ELR (cell line): ENCODE measurements around the gene CAPN3.

Source experiments
- DNase-seq: peaks from one replicate; pipeline ENCODE4 v3.0.0-alpha.2; 2015; ENCODE audit warnings: low read depth

Gene CAPN3

DNA sequence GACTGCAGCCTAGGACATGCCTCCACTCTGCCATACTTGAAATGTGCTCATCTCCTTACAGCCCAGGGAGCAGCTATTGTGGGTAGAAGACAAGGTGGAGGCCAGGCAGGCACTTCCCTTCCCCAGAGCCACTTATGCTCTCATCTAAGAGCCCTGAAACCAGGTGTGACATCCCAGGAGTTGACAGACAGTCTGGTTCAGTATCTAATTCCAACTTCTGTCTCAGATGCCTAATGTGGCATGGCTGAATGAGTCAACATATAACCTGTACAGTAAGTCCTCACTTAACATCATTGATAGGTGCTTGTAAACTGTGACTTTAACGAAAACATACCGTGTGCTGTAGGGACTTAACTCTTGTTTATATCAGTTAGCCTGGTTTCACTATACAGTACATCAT lies 1.2 kb upstream of the CAPN3 start:
- DNase-seq, result no peak

DNA sequence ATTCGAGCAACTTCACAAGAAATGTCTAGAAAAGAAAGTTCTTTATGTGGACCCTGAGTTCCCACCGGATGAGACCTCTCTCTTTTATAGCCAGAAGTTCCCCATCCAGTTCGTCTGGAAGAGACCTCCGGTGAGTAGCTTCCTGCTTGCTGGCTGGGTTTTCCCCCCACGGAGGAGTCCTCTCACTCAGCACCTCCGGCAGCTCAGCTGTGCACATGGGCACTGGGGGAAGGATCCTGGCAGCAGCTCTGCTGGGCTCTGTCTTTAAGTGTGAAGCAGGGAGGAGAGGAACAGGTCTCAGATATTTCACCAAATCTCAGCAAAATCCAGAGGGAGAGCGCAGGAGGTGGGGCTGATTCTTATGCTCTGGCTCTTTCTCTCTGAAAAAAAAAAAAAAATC lies 684 bp downstream of the CAPN3 start:
- DNase-seq, result no peak

DNA sequence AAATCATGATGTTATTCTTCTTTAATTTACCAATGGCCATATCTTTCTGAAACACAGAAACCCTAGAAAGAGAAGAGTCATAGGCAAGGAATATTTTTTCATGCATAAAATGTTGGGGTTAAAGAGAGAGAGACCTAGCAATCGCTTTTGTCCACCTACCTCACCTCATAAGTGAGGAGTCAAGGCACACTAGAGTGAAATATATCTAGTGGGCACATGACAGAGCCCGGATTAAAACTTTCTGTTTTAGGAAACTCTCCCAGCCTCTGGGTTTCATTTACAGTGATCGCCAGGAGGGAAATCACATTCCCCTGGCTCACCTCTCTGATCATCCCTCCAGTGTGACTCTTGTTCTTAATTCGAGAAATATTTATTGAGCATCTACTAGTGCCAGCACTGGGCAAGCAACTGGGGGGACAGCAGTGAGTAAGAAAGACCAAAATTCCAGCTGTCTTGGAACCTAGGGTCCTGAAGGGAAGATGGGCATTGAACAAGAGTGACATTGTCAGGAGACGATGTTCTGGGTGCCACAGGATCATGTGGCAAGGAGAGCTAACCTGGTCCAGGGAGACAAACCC lies 1.3 kb downstream of the CAPN3 start:
- no peak for DNase-seq

DNA sequence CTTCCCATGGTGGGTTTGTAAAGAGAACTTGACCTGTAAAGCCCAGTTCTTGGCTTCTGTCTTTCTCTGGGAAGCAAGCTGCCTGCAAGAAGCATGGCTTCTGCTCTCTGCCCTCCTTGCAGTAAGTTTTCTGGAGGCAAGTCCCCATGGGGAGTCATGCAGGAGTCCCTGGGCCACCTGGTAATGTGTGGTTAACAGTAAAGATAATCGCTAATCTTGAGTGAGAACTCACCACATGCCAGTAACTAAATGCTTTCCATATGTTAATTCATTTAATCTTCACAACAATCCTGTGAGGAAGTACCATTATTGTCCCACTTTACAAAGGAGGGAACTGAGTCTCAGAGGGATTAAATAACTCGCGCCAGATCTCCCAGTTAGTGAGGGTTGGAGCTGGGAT lies 4.2 kb downstream of the CAPN3 start:
- no peak for DNase-seq

DNA sequence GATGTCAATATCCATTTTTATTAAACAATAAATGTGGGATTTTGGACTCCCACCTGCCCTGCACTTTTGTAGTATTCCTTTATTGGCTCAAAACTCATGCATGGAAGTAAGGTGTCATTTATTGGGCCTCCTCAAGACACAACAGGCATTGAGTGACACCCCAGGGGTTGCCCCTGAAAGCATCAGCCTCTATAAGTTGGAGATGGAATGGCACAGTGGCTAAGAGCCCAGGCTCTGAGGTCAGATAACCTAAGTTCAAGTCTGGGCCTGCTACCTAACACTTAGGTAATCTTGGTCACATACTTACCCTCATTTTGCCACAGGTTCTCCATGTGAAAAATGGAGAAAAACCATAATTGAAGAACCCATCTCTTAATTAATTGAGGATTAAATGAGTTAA lies 4.6 kb downstream of the CAPN3 start:
- DNase-seq, result no peak

DNA sequence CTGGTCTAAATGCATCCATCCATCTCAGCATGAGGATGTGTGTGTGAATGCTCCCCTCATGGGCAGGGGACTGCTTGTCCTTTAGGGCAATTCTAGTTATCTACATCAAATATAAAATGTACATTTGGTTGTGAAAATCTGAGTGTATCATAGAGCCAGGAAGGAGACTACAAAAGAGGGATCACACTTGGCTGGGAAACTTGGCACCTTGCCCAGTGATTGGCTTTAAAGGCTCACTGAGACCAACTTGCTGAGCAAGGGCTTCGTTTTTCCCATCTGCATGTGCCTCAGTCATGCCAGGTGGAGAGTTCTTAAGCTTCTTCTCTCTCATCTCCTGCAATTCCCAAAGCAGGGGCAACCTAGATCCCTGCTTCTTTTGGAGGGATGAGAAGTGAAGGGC lies 5.2 kb downstream of the CAPN3 start:
- no peak for DNase-seq

DNA sequence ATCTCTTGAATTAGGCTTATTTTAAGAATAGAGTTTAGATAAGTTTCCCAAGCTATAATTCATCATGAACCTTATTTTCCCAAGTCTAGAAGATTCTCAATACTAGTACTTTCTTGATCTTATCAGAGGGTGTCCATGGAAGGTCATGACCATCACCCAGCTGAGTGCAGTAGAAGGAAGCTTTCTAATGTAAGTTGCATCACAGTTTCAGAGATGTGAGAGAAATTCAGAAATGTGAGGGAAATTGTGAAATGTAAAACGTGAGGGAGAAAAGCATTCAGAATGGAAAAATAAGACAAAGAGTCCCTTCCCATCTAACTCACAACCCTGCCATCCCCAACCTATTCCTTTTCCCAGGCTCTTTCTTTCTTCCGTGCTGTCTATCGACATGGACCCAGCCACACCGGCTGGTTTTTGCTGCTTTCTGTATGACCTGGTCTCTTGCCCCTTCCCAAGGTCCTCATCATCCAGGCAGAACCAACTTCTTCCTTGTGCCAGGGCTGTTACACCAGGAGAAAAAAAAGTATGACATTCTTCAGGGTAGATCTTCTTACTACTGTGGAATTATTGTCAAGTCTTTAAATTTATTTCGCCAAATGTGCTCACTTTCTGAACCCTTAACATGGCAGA lies 6.7 kb downstream of the CAPN3 start:
- no peak for DNase-seq

DNA sequence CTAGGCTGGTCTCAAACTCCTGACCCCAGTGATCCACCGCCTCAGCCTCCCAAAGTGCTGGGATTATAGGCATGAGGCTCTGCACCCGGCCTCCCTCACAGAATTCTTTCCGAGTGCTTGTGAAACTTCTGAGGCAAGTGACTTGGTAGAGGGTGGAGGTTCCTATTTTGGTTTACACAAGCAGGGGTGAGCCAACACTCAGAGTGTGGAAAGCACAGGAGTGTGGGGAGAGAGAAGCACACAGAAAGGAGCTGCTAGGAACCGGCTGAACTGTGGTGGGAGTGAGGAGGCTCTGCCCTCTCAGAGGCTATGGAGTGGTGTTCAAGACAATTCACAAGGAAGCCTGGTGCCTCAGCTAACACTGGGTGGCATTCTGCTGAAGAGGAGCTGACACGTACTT lies 7.7 kb downstream of the CAPN3 start:
- DNase-seq, result no peak

DNA sequence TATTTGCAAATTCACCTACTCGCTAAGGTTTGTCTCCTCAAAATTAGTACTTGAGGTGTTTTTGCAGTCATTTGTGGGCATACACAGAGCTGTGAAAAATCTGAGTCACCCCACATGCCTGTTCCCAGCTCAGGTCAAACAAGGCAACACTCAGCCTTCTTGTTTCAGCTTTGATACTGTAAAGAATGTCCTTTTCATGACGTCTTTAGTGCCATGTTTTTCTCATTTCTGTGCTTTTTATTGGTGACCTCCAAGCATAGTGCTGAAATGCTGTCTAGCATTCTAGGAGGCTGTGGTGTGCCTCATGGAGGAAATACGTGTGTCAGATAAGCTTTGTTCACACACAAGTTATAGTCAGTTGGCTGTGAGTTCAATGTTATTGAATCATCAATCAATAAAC lies 8.8 kb downstream of the CAPN3 start:
- DNase-seq, result no peak

DNA sequence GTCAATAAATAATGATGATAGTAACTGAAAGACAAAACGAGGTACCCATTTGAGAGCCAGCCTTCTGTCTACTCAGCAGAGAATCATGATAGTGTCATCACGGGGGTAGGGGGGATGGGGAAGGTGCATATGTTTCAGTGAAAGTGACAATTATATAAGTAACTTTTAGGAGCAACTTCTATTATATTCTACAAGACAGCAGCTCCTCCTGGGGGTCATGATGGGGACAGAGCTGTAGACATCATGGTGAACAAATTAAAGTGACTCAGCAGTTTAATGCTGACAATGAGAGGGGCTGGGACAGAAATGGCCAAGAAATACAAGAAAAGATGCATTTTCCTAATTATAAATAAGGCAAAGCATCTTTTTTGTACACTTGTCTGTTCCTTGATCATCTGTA lies 11.8 kb downstream of the CAPN3 start:
- DNase-seq, result peak; percentile 79

DNA sequence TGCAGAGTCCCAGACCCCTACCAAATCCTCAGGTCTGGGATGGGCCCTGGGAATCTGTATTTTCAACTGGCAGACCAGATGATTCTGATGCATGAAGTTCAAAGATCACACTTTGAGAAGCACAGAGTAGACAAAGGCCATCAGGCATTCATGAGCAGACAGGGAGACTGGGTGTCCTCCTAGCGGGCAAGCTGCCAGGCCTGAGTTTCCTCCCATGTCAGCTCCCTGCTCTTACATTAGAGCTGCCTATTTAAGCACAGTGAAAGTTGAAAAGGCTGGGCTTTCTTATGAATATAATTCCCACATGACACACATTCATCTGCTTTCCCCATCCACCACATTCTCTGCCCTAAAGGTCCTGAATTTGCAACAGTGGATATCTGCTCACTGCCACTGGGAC lies 14.0 kb downstream of the CAPN3 start:
- no peak for DNase-seq

DNA sequence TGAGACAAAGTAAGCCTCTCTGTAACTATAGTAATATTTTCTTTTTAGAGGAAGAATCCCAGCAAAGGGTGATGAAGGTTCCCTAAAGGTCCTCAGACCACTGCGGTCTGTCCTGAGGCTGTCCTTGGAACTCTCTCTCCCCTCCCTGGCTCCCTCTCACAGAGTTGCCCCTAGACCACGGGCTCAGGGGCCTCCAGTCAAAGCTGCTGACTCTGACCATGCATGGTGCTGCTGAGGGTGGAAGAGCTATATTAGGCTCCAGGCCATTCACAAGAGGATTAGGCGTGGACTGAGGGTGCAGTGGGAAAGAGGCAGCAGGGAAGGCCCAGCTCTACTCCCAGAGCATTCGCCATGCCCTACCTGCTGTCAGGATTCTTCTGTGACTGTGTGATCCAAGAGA lies 14.6 kb downstream of the CAPN3 start:
- no peak for DNase-seq

DNA sequence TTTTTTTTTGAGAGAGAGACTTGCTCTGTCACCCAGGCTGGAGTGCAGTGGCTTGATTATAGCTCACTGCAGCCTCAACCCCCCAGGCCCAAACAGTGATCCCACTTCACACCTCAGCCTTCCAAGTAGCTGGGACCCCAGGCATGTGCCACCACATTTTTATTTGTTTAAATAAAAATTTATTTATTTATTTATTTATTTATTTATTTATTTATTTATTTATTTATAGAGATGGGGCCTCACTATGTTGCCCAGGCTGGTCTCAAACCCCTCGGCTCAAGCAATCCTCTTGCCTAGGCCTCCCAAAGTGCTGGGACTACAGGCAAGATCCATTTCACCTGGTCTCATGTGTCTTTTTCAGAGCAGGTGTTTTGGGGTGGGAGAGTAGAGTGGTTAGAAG lies 15.5 kb downstream of the CAPN3 start:
- no peak for DNase-seq

DNA sequence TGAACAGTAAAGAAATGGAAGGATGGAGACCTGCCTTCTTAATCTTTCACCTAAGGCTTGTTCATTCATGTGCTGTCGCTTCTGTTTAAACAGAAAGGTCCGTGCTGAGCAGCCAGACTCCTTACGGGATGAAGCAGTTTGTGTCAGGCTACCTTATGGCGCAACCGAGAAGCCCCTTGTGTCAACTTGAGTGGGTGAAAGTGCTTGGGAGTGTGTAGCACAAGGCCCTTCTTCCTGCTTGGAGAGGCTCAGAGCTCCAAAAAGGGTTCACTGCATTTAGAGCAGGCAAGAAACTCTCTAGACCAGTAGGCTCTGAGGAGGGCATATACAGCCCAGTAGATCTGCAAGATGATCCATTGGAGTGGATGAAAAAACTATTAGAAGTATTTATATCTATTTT lies 16.0 kb downstream of the CAPN3 start:
- DNase-seq, result no peak

DNA sequence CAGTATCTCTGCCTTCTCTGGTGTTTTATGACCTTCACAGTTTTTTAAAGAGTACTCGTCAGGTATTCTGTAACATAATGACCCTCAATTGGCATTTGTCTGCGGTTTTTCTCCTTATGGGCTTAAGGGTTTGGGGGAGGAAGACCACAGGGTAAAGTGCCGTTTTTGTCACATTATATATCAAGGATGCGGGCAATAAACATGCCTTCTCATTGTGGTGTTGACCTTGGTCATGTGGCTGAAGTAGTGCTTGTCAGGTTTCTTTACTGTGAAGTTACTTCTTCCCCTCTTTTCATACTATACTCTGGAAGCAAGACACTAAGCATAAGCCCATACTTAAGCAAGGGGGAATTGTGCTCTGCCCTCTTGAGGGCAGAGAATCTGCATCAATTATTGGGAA lies 16.6 kb downstream of the CAPN3 start:
- DNase-seq, result no peak

DNA sequence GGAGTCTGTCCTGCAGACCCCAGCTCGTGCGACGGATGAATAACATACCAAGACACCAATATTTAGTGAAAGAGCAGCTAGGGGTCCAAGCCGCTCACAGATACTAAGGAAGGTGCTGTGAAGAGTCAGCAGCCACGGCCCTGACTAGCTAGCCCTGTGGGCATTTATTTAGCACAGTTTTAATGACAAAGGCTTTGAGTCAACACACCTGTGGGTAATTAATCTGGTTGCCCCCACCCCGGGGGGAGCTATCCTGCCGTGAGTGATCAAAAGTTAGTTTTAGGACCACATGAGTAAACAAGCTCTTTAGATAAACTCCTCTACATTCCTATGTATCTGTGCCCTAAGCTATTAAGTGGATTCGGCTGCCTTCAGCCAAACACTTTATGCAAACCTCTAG lies 18.7 kb downstream of the CAPN3 start:
- DNase-seq, result no peak

DNA sequence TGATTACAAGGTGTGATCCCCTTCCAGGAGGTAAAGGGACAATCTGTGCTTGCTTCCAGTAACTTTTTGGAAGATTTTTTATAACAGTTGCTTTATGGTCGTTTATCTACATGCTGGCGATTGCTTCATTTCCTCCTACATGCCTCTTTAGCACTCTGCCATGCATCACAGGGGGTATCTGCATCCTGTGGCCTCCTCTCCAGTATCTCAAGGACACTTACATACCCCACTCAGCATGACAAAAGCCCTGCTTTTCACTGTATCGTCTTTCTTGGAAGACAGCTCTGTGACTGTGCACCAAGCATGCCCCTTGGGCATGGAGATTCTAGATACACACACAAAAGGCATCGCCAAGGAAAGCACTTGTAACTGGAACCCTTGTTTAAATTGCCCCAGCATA lies 25.3 kb downstream of the CAPN3 start:
- DNase-seq, result no peak

DNA sequence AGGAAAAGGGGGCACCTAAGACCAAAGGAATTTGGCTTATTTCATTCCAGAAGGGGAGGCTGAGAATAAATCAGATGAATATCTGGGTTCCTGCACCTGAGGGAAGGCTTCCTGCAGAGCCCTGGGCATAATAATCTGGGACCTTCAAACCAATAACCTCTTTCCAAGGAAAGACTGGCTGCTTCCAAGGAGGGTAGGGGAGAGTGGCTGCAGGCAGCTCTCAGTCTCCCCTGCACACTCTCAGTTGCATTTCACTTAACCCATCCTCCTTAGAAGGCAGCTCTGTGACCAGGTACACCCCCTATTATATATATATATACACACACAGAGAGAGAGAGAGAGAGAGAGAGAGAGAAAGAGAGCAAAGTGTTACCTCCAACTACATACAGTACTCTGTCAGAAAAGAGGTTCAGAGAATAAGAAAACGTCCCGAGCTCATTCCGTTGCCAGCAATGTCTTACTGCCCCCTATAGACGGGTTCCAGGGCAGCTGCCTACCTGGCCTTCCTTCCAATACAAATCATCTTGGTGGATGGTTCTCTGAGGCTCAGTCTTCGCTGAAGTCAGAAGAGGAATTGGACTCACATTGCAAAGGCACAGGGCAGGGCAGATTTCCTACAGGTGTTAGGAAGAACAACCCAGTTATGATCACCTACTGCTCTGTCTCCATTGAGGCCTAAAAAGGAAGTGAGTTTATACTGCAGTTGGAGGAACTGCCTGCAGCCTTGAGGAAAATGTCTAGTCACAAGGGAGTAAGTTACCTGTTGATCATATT lies 26.1 kb downstream of the CAPN3 start:
- DNase-seq, result peak; percentile 70

DNA sequence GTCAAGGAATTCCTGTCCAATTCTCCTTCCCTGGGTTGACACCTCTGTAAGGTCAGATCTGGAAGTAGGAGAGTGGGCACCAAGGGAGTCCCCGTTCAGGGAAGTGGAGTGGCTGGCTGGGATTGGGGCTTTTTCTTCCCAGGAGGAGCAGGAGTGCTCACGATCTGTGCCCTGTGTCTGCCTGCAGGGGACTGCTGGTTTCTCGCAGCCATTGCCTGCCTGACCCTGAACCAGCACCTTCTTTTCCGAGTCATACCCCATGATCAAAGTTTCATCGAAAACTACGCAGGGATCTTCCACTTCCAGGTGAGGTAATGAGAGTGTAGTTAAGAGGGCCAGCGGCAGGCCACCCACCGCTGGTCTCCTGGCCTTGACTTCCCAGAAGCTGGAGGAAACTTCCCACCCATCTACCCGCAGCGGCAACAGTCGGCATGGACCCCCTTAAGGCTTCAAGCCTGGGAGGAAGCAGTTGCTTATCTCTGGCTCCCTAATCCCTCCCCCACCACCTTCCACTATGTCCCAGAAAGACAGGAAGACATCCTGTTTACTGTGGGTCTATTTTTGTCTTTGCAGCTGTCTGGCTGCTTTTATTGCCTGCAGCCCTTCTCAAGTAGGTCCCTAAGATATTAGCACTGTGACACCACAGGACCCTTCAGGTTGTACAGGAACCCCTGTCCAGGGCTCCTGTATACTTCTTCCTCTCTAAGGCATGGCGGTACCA lies 26.8 kb downstream of the CAPN3 start:
- DNase-seq, result no peak

DNA sequence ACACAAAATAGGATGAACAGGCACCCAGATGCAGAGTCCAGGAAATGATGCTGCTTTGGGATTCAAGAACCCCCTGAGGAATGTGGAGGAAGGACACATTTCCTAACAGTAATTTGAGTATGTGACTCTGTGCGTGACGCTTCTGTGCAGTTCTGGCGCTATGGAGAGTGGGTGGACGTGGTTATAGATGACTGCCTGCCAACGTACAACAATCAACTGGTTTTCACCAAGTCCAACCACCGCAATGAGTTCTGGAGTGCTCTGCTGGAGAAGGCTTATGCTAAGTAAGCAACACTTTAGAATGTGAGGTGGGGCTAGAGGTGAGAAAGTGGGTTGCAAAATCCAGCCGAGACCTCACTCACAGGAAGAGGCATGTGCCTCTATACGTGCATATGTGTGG lies 28.3 kb downstream of the CAPN3 start:
- no peak for DNase-seq

DNA sequence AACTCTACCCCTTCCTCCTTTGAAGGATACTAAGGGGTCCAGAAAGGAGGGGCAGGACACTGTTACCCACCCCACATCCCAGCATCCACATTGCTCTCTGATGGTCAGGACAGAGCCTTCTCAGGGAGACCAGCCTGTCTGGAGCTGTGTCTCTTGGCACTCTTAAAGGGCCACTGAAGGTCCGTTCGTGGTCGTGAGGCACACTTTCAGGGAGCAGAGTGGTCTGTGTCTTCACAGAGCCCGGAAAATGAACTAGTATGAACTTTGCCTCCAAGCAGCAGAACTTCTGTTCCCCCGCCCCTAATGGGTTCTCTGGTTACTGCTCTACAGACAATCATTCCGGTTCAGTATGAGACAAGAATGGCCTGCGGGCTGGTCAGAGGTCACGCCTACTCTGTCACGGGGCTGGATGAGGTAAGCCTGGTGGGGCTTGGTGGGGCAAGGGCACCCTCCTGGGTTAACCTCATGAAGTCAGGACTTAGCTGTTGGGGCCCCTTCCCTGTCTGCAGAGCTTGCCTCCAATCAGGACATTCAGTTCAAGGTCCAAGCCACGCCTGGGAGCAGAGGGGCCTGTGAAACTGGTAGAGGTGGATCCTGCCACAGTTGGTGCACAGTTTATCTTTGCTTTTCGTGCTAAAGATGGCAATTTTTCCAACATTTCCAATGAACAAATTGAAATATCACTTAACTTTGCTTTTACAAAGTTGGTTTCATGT lies 33.2 kb downstream of the CAPN3 start:
- no peak for DNase-seq

DNA sequence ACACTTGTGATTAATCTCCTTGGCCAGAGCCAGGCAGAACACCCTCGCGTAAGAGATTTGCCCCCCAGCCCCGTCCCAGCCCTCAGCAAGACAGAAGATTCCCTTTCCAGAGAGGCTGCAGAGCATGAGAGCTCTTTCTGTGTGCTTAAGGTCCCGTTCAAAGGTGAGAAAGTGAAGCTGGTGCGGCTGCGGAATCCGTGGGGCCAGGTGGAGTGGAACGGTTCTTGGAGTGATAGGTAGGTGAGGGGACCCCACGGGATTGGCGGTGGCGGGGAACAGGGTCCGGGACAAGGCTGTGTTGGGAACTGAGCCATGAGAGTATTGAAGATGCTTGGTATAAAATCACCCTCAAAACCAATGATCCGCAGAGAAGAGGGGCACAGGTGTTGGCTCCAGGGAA lies 34.8 kb downstream of the CAPN3 start:
- DNase-seq, result no peak
